HG03135 (cell line): ENCODE measurements around the gene ENTPD2.

Source experiments
- ATAC-seq: cut with Tn5 transposase; IDR thresholded peaks from one replicate; pipeline ENCODE4 v1.9.1; 2021; ENCODE audit warnings: mild to moderate bottlenecking, moderate library complexity; ENCODE audit not compliant: unreplicated experiment

The ENTPD2 gene

DNA sequence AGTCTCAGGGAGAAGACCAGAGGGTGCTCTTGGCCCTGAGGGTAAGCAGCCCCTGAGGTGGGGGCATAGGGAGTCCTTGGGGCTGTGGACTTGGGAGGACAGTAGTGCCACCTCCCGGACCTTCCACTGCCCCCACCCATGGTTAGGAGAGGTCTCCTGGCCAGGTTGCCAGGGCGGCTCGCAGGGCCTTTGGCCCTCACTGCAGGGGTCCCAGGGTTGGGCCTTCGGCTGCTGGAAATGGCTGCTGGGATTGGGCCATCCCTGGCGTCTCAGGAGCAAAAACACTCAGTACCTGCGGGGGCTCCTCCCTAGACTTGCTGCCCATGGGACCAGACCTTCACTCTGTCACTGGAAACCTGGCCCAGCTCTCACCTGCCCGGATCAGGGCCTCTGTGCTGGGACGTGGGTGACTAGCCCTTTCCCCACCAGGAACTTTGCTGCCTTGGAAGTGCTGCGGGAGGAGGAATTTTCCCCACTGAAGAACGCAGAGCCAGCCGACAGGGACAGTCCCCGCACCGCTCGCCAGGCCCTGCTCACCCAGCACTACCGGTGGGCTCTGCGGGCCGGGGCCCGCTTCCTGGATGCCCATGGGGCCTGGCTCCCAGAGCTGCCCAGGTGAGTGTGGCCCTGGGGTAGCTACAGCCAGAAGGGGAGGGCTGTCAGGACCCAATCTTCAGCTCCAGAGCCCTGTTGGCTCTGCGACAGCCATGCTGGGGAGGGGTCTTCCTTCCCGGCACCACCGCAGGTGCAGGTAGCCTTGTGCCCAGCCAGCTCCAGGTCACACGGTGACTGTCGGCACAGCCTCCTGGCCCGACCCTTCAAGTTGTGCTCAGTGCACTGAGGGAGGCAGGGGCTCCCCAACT, 26.6 kb upstream of the ENTPD2 start:
- no peak for ATAC-seq

DNA sequence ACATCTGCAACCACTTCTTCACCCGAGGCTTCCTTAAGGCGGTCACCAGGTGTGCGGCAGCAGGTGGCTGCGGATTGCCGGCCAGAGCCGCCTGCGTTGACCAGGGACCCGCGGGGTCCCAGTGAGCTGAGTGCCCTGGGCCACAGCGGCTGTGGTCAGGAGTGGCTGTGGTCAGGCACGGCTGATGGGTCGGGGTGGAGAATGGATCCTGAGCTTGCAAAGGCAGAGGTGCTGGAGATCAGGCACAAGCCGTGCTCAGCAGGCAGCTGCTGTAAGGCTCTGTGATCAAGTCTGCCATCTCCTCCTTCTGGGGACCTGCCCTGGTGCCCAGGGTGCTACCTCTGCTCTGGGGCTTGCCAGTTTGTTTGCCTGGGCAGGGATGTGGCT, 25.5 kb upstream of the ENTPD2 start:
- no peak for ATAC-seq

DNA sequence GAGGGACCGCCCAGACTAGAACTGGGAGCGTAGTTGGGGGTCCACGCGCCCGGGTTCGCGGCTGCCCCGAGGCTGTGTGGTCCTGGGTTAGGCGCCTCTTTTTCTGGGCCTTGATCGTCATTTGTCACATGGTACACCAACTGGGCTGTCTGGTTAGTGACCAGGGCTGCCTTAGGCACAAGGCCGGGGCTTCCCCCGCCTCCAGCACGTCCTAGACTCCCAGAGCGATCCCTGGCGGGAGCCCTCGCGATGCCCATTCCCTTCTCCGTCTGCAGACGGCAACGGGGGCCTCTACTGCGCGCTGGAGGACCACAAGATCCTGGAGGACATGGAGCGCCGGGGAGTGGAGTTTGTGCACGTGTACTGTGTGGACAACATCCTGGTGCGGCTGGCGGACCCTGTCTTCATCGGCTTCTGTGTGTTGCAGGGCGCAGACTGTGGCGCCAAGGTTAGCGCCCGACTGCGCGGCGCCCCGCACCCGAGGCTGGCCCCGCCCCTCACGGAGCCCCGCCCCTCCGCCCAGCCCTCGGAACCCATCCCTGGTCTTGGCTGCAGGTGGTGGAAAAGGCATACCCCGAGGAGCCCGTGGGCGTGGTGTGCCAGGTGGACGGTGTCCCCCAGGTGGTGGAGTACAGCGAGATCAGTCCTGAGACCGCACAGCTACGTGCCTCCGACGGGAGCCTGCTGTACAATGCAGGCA, 25.0 kb upstream of the ENTPD2 start:
- ATAC-seq, result no peak

DNA sequence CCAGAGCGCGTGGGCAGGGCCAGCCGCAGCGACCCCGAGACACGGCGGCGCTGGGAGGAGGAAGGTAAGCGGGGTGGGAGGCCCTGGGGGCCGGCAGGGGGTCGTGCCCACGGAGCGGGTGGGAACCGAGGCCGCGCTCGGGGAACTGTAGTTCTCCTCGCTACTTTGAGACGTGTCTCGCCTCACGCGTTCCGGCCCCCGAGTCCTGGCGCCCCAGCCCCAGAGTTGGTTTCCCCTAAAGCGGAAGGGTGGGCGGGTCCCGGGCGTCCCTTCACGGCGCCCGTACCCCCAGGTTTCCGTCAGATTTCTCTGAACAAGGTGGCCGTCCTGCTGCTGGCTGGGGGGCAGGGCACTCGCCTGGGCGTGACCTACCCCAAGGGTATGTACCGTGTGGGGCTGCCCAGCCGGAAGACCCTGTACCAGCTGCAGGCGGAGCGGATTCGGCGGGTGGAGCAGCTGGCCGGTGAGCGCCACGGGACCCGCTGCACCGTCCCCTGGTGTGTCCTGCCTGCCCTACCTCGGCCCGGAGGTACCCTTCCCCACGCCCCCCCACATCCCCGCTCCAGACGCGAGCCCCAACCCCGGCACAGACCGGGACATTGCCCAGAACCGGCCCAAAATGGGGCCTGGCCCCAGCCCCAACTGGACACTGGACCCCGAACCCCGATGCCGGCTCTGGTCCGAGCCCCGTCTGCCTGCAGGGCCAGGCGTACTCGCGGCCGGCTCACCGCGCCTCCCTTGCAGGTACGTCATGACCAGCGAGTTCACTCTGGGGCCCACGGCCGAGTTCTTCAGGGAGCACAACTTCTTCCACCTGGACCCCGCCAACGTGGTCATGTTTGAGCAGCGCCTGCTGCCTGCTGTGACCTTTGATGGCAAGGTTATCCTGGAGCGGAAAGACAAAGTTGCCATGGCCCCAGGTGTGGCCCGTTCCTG, 24.2 kb upstream of the ENTPD2 start:
- peak; percentile 24 for ATAC-seq

DNA sequence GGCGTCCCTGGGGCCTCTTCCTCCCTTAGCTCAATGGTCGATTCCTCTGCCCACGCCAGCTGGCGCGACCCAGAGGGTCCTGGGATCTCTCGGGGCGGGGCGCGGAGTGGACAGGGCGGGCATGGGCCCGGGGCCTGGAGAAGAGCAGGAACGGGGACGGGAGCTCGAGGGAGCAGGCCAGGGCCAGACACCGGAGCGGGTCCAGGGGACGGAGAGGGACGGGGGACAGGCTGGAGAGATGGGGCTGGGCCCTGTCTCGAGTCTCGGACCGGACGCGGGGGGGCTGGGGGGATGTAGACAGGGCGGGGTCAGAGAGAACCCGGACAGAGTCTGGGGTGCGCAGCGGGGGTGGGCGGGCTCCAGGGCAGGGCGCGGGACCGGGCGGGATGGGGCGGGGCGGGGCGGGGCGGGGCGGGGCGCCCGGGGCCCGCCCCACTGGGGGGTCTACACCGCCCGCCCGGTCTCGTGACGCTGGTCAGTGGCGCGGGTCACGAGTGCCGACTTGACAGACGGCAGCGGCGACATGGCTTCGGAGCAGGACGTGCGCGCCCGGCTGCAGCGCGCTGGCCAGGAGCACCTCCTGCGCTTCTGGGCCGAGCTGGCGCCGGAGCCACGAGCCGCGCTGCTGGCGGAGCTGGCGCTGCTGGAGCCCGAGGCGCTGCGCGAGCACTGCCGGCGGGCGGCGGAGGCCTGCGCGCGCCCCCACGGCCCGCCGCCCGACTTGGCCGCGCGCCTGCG, 23.3 kb upstream of the ENTPD2 start, which contains the start of gene UAP1L1:
TSS of gene UAP1L1 (plus strand) at position 508 of the 738 bp plus-strand sequence. CDS start at position 524, 16 bp downstream.
- ATAC-seq, result peak; percentile 44

DNA sequence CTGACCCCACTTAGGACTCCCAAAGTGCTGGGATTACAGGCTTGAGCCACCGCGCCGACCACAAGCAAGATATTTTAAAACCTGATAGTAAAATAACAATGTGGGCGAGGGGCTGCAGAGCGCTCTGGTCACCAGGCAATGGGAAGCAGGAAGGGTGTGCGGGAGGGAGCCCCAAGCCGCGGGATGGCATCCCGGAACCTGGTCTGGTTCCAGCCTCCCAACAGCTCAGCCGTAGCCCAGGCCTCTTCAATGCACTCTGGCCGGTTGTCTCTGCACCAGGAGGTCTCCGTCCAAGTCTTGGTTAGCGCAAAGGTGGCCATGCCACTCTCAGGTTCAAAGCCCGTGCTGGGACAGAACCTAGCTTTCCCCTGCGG, 22.8 kb upstream of the ENTPD2 start:
- no peak for ATAC-seq

DNA sequence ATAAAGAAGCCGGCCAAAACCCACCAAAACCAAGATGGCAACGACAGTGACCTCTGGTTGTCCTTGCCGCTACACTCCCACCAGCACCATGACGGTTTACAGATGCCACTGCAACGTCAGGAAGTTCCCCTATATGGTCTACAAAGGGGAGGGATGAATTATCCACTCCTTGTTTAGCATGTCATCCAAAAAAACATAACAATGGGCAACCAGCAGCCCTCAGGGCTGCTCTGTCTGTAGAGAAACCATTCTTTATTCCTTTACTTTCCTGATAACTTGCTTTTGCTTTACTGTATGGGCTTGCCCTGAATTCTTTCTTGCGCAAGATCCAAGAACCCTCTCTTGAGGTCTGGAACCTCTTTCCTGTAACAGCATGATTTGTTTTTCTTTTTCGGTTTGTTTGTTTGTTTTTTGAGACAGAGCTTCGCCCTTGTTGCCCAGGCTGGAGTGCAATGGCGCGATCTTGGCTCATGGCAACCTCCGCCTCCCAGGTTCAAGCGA, 21.5 kb upstream of the ENTPD2 start:
- no peak for ATAC-seq

DNA sequence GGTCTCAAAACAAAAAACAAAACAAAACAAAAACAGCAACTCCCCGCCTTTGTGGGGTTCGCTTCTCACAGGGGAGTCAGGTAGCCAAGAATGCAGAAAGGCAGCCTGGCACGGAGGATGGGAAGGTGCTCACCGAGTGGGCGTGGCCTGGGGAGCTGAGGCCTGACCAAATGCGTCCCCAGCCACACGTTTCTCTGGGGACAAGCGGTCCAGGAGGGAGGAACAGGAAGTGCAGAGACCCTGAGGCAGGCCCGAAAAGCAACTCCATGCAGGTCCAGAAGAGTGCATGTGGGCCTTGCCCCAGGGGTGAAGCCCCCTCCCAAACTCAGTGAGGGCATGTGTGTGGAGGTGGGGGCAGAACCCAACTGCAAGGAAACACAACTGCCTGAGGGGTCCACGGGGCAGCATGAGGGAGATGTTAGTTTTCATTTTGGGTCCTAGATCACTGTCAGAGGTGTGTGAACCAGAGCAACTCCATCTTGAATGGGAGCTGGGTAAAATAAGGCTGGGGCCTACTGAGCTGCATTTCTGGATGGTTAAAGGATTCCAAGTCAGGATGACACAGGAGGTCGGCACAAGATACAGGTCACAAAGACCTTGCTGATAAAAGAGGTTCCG, 20.9 kb upstream of the ENTPD2 start:
- ATAC-seq, result no peak

DNA sequence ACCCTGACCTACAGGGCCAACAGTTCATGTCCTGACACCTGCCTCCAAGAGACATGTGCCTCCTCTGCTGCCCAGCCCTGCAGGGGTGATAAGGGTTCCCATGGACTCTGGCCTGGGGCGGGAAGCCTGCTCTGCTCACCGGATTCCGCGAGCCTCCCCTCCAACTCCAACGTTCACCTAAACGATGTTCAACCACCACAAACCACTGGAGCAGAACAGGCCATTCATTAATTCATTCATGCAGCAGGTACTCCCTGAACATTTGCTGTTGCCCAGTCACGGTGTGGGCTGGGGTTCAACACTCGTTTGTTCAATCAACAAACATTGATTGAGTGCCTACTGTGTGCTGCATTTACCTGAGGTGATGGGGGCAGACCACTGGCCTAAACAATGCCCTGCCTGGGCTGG, 20.1 kb upstream of the ENTPD2 start:
- no peak for ATAC-seq

DNA sequence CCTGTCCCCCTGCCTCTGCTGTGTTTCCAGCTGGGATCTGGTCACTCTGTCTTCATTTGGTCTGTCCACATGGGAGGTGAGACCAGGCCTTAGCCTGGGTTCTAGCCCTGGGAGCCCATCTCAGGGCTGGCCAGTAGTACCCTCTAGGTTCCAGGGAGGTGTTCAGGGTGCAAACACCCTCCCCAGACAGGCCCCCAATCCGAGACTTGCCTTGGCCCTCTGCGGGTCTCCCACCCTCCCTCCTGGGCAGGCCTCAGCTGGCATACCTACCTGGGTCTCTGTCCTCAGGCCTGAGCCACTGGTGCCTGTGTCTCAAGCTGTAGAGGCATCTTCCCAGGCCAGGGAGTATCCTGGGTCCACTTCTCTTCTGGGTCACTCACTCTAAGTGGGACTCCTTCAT, 17.4 kb upstream of the ENTPD2 start:
- ATAC-seq, result no peak

DNA sequence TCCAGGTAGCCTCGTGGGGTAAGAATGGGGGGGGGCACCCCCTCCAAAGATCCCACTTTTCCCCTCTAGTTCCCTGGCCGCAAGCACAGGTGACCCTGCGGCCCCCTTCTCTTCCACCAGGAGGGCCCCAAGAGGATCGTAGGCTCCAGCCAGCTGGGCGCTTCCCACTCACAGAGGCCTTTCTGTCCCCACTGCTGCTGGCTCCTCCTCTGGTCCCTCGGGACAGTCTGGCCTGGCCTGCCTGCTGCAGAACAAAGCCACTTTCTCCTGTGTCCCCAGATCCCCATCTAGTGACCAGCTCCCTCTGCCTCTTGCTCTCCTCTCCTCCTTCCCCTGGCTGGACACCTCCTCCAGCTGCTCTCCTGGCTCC, 17.0 kb upstream of the ENTPD2 start:
- ATAC-seq, result peak; percentile 3

DNA sequence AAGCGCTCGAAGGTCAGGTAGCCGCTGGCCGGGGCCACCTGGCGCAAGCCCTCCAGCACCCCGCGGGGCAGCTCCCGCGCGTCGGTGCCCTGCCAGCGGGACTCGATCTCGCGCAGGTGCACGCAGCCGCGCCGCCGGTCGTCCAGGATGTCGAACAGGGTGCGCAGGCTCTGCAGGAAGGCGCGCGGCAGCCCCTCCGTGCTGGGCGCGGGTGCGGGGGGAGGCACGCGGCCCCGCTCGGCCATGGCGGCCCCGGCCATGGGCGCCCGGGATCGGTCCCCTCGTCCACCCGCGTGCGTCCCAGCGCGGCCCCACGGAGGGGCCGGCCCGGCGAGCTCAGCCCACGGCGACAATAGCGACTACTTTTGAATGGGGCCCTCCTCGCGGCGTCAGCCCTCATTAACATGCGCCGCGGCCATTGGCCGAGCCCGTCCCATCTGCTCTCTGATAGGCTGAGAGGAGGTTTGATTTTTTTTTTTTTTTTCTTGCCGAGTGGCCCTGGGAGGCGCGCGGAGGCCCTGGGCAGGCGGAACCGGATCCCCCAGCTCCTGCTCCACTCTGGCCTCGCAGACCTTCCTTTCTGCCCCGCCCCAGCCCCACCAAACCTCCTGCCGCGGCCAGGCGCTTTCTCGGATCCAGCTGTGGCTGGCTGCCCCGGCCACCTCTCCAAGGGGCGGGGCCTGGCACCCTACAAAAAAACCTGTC, 16.5 kb upstream of the ENTPD2 start, which contains the start of gene SAPCD2:
TSS of gene SAPCD2 (minus strand) at position 357 of the 705 bp plus-strand sequence. CDS start at position 260, 97 bp downstream.
- peak; percentile 70 for ATAC-seq

DNA sequence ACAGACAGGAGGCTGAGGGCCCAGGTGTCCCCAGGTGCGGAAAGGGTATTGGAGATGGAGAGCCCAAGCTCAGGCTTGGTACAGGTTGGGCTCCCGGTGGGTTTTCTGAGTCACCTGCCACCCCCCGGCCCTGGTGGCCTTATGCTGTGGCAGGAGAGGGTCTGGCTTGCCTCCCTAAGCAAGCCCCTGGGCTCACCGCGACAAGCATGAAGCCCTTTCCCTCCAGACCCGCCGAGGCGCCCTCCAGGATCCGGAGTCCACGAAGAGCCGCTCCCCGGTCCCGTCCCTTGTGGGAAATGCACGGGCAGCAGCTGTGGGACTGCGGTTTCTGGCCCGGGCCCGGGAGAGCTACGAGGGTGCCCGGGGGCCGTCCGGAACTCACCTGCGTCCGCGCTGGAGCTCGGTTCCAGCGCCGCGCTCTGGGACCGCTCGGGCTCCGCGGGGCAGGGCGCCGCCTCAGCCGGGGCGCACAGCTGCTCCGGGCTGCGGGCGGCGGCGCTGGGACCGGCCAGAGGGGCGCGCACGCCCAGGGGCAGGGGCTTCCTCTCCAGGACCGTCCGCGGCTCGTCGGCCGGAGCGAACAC, 15.7 kb upstream of the ENTPD2 start:
- ATAC-seq, result no peak

DNA sequence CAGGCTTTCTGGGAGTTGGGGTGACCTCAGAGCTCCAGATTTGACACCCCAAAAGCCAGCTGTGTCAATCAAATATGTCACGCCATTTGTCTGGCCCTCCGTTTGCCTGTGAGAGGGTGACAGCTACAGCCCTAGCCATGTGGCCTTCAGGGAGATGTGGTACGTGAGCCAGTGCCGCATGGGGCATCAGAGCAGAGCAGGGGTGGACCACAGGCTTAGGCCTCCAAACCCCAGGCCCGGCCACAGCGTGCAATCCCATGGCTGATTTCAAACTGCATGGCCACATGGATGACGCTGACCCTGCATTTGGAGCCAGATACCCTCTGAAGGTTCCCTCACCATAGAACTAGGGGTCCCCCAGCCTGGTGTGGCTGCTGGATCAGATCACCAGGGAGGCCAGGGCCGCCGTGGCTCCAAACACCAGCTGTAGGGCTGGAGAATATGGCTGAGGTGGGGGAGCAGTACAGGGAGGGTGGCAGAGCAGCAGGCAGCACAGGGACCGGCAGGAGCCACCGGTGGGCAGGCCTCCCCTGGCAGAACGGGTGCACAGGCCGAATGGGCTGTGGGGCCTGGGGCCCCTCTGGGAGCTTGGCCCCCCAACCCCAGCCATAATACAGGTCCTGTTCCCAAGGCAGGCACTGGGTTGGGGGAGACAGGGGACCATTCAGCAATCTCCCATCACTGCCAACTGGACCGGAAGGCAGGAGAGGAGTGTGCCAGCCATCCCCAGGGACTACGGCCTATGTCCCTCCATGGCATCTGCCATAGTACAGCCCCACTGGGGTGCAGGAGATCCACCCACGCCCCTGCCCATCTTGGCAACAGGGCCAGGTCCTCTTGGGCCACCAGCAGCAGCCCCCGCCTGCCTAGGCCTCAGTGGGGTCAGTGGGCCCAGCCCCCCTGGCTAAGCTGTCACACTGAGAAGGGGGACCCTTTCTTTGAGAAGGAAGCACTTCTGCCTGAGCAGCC, 15.0 kb upstream of the ENTPD2 start:
- no peak for ATAC-seq

DNA sequence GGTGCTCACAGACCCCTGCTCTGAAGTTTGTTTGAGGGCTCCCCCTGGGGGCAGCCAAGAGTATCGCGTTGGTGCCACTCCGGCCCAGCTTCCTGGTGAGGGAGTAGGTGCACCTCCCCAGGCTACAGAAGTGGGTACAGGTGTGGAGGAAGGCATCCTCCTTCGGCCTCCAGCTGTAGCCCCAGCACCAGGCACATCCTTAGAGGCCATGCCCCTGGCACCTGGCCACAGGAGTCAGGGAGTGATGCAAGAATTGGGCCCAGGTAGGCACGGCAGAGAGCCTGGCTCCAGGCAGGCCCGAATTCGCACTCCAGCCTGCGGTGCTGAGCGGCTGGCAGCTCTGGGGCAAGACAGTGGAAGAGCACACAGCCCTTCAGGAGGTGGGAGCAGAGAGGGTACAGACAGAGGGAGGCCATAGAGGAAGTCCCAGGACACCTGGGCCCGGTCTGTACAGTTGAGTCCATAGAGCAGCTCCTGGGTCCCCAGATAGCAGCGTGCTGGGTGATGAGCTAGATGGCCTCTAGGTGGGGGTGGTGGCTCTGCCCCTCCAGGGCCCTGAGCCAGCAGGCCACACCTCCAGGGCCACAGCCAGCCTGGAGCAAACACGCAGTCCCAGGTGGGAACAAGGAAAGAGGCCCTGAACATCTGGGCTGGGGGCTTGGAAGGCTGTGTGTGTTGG, 14.1 kb upstream of the ENTPD2 start:
- no peak for ATAC-seq

DNA sequence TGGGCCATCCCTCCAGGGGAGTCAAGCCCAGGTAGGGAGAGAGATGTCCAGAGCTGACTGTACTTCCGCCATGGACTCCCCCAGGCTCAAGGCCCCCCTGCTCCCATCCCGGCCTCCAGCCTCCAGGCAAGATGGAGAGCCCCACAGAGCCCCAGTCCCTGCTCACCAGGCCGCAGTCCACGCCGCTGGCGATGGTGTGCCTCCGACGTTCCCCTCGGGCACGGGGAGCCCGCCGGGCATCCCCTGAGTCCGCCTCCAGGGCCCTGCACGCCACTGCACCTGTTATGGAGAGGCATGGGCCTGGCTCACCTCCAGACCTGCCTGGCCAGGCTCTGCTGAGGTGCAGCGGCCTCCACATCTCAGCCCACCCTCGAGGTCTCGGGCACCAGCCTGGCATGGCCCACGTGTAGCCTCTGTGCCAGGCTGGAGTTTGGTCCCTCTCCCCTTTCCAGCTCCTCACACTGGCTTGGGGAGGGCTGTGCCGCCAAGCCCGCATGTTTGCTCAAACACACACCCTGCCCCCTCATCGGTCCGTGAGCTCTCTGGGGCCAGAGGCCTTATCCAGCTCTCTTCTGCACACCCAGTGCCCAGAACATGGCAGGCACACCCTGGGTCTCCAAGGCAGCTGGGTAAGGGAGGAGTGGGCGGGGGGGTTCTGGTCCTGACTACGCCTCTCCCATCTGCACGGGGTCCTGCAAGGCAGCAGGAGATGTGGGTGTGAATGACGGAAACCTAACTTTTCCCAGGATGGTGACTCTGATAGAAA, 12.4 kb upstream of the ENTPD2 start:
- ATAC-seq, result no peak
